Body of pancreas (tissue), 4 donors: Measurements from ENCODE around the gene LRRC59.

Experiments used
- POLR2A ChIP-seq, 3 donors: fragments of 450-650 bp; IDR thresholded peaks; one replicate each; pipeline ENCODE4 v1.6.1; 2016; ENCODE audit warnings: antibody characterized with exemption in 3 of 3, mild to moderate bottlenecking in 2 of 3
- TF ChIP-seq, protein P1 (sequence below), 7 experiments: fragments of 450-650 bp in 4 of 7; fragments of 200-600 bp in 3 of 7; sonication (generic) in 3 of 7; IDR thresholded peaks; one replicate each; pipeline ENCODE4 v1.5.1; 2016 to 2019; ENCODE audit warnings: antibody characterized with exemption in 7 of 7

DNA sequence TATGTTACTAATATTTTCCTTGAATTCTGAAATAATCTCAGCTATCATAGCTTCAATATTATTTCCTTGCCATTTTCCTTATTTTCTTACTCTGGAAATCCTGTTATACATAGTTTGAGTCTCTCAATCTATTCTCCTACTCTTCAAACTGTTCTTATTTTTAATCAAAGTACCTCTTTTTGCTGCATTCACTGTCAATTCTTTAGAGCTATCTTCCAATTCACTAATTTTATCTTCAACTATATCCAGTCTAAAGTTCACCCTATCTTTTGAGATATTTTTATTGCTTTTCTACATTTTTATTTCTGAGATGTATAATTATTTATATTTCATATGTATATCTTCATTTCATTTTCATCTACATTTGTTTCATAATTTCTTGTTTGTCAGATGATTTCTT is 58.7 kb downstream of the LRRC59 start:
- TF ChIP-seq, protein P1, sequence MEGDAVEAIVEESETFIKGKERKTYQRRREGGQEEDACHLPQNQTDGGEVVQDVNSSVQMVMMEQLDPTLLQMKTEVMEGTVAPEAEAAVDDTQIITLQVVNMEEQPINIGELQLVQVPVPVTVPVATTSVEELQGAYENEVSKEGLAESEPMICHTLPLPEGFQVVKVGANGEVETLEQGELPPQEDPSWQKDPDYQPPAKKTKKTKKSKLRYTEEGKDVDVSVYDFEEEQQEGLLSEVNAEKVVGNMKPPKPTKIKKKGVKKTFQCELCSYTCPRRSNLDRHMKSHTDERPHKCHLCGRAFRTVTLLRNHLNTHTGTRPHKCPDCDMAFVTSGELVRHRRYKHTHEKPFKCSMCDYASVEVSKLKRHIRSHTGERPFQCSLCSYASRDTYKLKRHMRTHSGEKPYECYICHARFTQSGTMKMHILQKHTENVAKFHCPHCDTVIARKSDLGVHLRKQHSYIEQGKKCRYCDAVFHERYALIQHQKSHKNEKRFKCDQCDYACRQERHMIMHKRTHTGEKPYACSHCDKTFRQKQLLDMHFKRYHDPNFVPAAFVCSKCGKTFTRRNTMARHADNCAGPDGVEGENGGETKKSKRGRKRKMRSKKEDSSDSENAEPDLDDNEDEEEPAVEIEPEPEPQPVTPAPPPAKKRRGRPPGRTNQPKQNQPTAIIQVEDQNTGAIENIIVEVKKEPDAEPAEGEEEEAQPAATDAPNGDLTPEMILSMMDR (IDR thresholded peaks at IDR 0.05), result no peak
- no peak for TF ChIP-seq POLR2A (IDR thresholded peaks at IDR 0.05)
